Spinal cord (tissue), 10 donors: ENCODE data around the gene WWOX. TPM values are rescaled to one million over a fixed set of nuclear protein-coding genes. Genes with fewer than 3 reads are reported as not detected.
"Not testable (repeated sequence)": the region's sequence is repeated elsewhere in the genome, so short reads cannot be mapped to it uniquely, and the experiment has no call there.

Experiments used
- DNase-seq, 6 donors: peaks; one replicate each; pipeline versions ENCODE4 v3.0.0 to v3.0.0-alpha.2; 2013 to 2015; ENCODE audit warnings: low spot score in 6 of 6, low read depth in 4 of 6
- H3K27ac ChIP-seq: one replicate; pipeline ENCODE4 v1.5.1; 2013; ENCODE audit warnings: low read depth, low read length, control low read depth
- H3K27me3 ChIP-seq: one replicate; pipeline ENCODE4 v1.6.1; 2013; ENCODE audit warnings: low read length; ENCODE audit not compliant: control insufficient read depth, insufficient read depth
- H3K36me3 ChIP-seq: one replicate; pipeline ENCODE4 v1.6.1; 2013; ENCODE audit warnings: low read length; ENCODE audit not compliant: control insufficient read depth, insufficient read depth
- H3K4me1 ChIP-seq: one replicate; pipeline ENCODE4 v1.6.1; 2013; ENCODE audit warnings: low read length; ENCODE audit not compliant: control insufficient read depth, insufficient read depth
- H3K4me3 ChIP-seq: one replicate; pipeline ENCODE4 v1.5.1; 2013; ENCODE audit warnings: low read depth, low read length, control low read depth
- H3K9me3 ChIP-seq: one replicate; pipeline ENCODE4 v1.6.1; 2013; ENCODE audit warnings: low read length; ENCODE audit not compliant: control insufficient read depth, insufficient read depth
- WGBS: methylation state at CpG from one replicate; pipeline ENCODE4 v1.1.5; 2013; ENCODE audit warnings: missing lambda C conversion rate; ENCODE audit not compliant: insufficient coverage; 5-methylcytosine and 5-hydroxymethylcytosine counted together
- polyA plus RNA-seq, 2 donors: library from polyadenylated mRNA; unstranded; fragments of 120-200 nt; gene quantifications; one replicate each; pipeline ENCODE4 v1.2.1, GENCODE V29; 2013; ENCODE audit not compliant: insufficient read length in 2 of 2
- total RNA-seq, 2 donors: library from RNA; depleted of rRNA in 1 of 2; stranded (reverse); fragments of 120-200 nt in 1 of 2; fragments of >200 nt in 1 of 2; gene quantifications; one replicate each; pipeline versions ENCODE4 v1.2.3 to v1.2.4, GENCODE V29; 2013 to 2014
- donor health status: healthy.

WWOX gene
- total and polyA plus RNA-seq, 4 donors, result 27.5 to 51.5 (median 32.5) TPM

DNA sequence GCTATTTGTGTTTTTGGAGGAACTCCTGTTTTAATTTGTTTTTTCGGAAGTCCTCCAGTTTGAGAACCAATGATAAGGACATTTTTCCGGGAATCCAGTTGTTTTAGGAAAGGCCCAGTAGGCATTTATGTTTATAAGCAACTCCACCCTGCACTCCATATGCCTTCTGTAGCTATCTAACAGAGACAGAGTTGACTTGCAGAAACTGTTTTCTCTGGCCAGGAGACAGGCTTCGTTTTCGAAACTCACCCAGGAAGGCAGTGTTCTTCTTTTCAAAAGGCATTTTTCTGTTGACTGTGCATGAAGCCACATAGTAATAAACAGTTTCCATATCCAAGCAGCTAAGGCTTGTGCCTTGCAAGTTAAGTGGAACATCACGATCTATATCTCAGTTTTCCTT lies 587.1 kb downstream of the WWOX start:
- H3K27ac ChIP-seq, result peak overlapping the region; percentile 25
- 74% methylated on average over 4 of the region's 5 CpGs for WGBS
- no peaks in the 10 kb centered on the region for H3K4me1 ChIP-seq
- no peak overlapping the region for H3K4me3 ChIP-seq
- no peaks in the 10 kb centered on the region for H3K9me3 ChIP-seq
- H3K36me3 ChIP-seq, result no peaks in the 10 kb centered on the region
- H3K27me3 ChIP-seq, result no peaks in the 10 kb centered on the region
- peak in 2 of 6 donors; percentile 45 to 53 for DNase-seq

- no peaks in the 10 kb centered on the region for H3K36me3 ChIP-seq
- no peak overlapping the region for H3K4me3 ChIP-seq
- H3K9me3 ChIP-seq, result no peaks in the 10 kb centered on the region
- WGBS, result 46% methylated on average over 2 of the region's 2 CpGs
- no peaks in the 10 kb centered on the region for H3K4me1 ChIP-seq
- H3K27me3 ChIP-seq, result no peaks in the 10 kb centered on the region
- no peak overlapping the region for H3K27ac ChIP-seq
- peak in 2 of 6 donors; percentile 72 to 73 for DNase-seq
Measured at GRCh38 chr16:78689028-78689427, 589.6 kb downstream of the WWOX start.

DNA sequence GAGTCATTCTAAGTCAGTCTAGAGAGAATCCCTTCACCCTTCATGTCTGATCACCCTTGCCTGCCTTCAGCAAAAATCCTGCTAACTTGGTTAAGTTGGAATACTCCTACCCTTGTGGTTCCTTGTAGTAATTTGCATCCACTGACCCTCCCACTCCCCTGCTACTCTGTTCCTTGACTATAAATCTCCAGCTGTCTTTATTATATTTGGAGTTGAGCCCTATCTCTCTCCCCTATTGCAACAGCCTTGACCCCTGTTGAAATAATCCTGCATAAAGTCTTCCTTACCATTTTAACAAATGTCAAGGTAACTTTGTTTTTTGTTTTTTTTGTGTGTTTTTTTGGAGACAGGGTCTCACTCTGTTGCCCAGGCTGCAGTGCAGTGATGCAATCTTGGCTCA lies 590.1 kb downstream of the WWOX start:
- no peak for DNase-seq
- Histone ChIP-seq H3K4me3 (no peak overlapping the region), H3K27ac (no peak overlapping the region)

DNA sequence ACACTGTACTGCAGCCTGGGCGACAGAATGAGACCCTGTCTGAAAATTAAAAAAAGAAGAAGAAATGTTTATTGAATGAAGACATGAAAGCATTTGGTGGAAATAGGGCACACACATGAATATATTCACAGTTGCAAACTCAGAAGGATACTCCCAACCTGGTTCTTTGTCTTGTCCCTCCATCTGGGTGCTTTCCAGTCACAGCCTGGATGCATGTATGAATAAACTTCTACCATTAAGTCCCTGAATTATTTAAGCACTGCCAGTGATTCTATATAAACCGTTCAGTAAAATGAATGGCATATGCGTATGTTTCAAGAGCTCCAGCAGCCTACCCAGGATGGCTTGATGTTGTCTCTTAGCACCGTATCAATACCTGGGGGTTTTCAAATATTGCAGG lies 591.1 kb downstream of the WWOX start:
- Histone ChIP-seq H3K27ac (no peak overlapping the region), H3K27me3 (no peaks in the 10 kb centered on the region), H3K36me3 (no peaks in the 10 kb centered on the region), H3K4me1 (no peaks in the 10 kb centered on the region), H3K9me3 (no peaks in the 10 kb centered on the region), H3K4me3 (no peak overlapping the region)
- no peak for DNase-seq
- 100% methylated on average over 1 of the region's 4 CpGs for WGBS

More for the DNA sequence above, 590.1 kb downstream of the WWOX start:
- H3K36me3 ChIP-seq, result no peaks in the 10 kb centered on the region
- no peaks in the 10 kb centered on the region for H3K27me3 ChIP-seq
- H3K9me3 ChIP-seq, result no peaks in the 10 kb centered on the region
- no peaks in the 10 kb centered on the region for H3K4me1 ChIP-seq

- not testable (repeated sequence) for DNase-seq, H3K27me3 ChIP-seq, H3K9me3 ChIP-seq, H3K4me1 ChIP-seq, H3K36me3 ChIP-seq, H3K27ac ChIP-seq, H3K4me3 ChIP-seq
- no CpG with 5 or more reads among the region's 3 CpGs for WGBS
Measured at GRCh38 chr16:78691746-78692145, 592.3 kb downstream of the WWOX start.

- no peaks in the 10 kb centered on the region for H3K36me3 ChIP-seq
- DNase-seq, result no peak
- H3K4me3 ChIP-seq, result no peak overlapping the region
- no peaks in the 10 kb centered on the region for H3K4me1 ChIP-seq
- H3K27ac ChIP-seq, result no peak overlapping the region
- H3K27me3 ChIP-seq, result no peaks in the 10 kb centered on the region
- H3K9me3 ChIP-seq, result no peaks in the 10 kb centered on the region
- 87% methylated on average over 3 of the region's 5 CpGs for WGBS
Measured at GRCh38 chr16:78693496-78693895, 594.0 kb downstream of the WWOX start.

DNA sequence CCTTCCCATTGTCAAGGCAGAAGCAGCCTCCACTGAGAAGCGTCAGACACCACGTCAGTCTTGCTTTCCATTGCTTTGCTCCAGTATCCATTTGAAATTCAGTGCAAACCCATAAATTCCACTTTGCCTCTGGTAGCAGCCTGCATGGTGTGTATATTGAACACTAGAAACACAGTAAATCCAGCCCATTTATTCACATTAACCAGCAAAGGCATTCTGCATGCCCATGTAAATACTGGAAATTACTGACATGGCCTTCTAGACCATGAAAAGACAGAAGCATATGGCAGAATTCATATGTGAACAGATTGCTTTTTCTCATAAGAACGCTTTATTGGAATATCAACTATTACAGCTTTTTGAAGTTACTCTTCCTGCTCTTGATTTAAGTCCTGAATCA lies 595.0 kb downstream of the WWOX start:
- Histone ChIP-seq H3K9me3 (no peaks in the 10 kb centered on the region), H3K4me1 (no peaks in the 10 kb centered on the region), H3K27ac (no peak overlapping the region), H3K4me3 (no peak overlapping the region), H3K36me3 (no peaks in the 10 kb centered on the region), H3K27me3 (no peaks in the 10 kb centered on the region)
- peak in 1 of 6 donors; percentile 62 for DNase-seq
- WGBS, result 87% methylated on average over 3 of the region's 3 CpGs

DNA sequence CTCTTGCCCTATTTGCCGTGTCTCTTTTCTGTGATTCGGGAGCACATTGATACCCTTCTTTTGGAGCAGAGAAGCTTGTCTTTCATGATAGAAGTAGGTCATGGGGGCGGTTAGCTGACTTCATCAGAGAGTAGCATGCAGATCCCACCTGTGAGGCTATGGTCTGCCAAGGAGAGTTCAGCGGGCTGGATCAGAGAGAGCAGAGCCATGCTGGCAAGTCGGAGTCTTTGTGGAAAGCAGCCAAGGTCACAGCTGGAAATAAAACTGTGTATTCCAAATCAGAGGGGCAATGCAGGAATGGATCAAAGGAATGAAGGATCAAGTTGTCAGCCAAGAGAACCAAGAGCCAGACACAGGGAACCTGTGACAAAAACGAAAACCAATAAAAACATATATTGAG lies 595.9 kb downstream of the WWOX start:
- no peak overlapping the region for H3K27ac ChIP-seq
- no peaks in the 10 kb centered on the region for H3K4me1 ChIP-seq
- no peaks in the 10 kb centered on the region for H3K27me3 ChIP-seq
- no peaks in the 10 kb centered on the region for H3K9me3 ChIP-seq
- 33% methylated on average over 3 of the region's 6 CpGs for WGBS
- DNase-seq, result peak in 2 of 6 donors; percentile 73 to 74
- no peaks in the 10 kb centered on the region for H3K36me3 ChIP-seq
- no peak overlapping the region for H3K4me3 ChIP-seq

- no peak overlapping the region for H3K27ac ChIP-seq
- H3K36me3 ChIP-seq, result no peaks in the 10 kb centered on the region
- no peak for DNase-seq
- H3K27me3 ChIP-seq, result no peaks in the 10 kb centered on the region
- H3K4me1 ChIP-seq, result no peaks in the 10 kb centered on the region
- H3K9me3 ChIP-seq, result no peaks in the 10 kb centered on the region
- no peak overlapping the region for H3K4me3 ChIP-seq
- WGBS, result no CpG with 5 or more reads among the region's 2 CpGs
Measured at GRCh38 chr16:78696797-78697196, 597.3 kb downstream of the WWOX start.

DNA sequence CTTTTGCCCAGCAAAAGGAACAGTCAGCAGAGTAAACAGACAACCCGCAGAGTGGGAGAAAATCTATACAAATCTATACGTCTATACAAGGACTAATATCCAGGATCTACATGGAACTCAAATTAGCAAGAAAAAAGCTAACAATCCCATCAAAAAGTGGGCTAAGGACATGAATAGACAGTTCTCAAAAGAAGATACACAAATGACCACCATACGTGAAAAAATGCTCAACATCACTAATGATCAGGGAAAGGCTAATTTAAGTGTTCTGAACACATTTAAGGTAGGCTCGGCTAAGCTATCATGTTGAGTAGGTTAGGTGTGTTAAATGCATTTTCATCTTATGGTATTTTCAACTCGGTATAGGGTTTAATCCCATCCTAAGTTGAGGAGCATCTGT lies 598.0 kb downstream of the WWOX start:
- no peak overlapping the region for H3K4me3 ChIP-seq
- H3K36me3 ChIP-seq, result no peaks in the 10 kb centered on the region
- no peaks in the 10 kb centered on the region for H3K27me3 ChIP-seq
- H3K9me3 ChIP-seq, result no peaks in the 10 kb centered on the region
- no peaks in the 10 kb centered on the region for H3K4me1 ChIP-seq
- 100% methylated on average over 2 of the region's 5 CpGs for WGBS
- no peak overlapping the region for H3K27ac ChIP-seq
- DNase-seq, result no peak
